T-helper 9 cell (primary cell): ENCODE results near the gene JAKMIP2.
"Not testable (repeated sequence)": the region's sequence is repeated elsewhere in the genome, so short reads cannot be mapped to it uniquely, and the experiment has no call there.

Source experiments
- DNase-seq: peaks from one replicate; pipeline ENCODE4 v3.0.0-alpha.2; 2020

JAKMIP2 gene

DNA sequence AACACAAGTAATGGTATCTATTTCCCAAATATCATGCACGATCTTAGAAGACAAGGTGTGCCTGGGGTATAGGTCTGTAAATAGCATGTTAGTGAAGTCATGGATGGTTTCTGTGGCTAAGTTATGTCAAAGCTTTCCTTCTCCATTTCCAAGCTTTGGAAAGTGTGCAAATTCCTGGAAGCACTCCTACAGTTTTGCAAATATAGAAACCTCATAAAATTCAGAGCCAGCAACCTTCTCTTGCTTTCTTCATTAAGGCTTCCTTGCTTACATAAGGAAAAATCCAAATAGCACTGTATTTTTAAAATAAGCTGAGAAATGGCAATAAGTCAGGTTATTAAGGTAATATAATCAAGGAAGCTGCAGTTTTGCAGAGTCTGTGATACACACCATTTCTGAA, 138.1 kb downstream of the JAKMIP2 start:
- DNase-seq: no peak

GRCh38 chr5:147643142-147643541, 139.4 kb downstream of the JAKMIP2 start:
- DNase-seq: no peak

- no peak for DNase-seq
These were observed 139.9 kb downstream of the JAKMIP2 start for GRCh38 chr5:147642666-147643065.

DNA sequence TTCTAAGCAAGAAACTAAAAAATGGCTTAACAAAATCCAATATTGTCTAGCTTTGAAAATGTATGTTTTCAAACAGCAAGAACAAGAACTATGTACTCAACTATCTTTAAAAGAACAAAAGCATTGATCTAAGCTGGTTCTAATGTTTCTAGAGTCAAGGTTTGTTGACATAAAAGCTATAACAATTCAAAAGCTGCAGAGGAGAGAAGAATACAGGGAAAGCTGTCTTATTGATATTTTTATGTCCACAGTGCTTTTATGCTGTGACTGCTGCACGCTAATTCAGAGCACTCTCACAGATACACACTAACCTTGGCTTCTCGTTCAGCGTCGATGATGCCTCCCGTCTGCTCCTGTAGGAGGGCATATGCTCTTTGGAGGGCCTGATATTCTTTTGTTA, 143.2 kb downstream of the JAKMIP2 start:
- no peak for DNase-seq

- DNase-seq: no peak
These were observed 145.9 kb downstream of the JAKMIP2 start for GRCh38 chr5:147636729-147636984.

GRCh38 chr5:147635882-147636728, 146.4 kb downstream of the JAKMIP2 start:
- DNase-seq: no peak

- DNase-seq: not testable (repeated sequence)
These were observed 147.1 kb downstream of the JAKMIP2 start for GRCh38 chr5:147635439-147635838.

DNA sequence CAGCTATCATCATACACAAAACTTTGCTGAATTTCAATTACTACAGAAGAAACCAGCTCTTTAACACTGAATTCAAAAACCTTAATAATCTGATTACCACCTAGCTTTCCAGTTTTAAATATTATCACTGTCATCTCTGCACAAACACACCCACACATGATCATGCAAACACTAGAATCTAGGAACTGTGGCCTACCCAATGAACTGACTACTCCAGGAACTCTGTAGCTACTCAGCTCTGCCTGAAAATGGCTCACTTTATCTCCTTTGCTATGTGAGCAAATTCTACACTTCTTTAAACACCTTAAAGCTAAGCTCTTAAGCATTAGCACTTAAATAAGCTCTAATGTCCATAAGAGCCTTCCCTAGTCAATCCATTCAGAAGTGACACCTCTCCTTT, 149.4 kb downstream of the JAKMIP2 start:
- no peak for DNase-seq

GRCh38 chr5:147631428-147632003, 151.0 kb downstream of the JAKMIP2 start:
- no peak for DNase-seq

- DNase-seq: no peak
These were observed 153.3 kb downstream of the JAKMIP2 start for GRCh38 chr5:147629196-147629595.

DNA sequence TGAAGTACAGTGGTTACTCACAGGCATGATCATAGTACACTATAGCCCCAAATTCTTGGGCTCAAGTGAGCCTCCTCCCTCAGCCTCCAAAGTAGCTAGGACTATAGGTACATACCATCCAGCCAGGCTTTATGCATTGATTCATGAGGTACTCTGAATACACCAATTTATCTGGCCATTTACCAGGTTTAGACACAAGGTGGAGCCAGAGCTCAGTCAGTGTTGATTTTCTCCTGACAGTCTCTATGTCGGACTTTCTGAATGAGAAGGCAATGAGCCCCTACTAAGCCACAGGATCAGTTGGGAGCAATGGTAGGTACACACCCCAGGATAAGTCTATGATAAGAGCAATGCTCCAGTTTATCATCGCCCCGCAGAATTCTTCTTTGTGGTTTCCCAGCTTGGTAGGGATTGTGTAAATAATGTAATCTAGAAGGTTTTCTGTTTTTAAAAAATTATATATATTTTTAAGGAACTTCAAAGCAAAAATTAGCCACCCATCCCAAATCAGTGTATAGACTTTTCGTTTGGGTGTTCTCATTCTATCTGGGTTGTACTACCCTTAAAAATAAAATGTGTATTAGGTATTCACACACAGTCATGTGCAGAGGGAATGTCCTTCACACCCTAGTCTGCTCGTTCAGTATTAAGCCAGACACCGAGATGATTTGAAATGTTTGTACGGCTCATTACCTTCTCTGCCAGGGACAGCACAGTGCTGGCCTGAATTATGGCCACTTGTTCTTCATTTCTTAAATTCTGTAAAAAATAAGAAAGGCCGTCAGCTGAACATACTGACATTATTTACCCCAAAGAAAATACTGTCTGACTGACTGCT, 154.3 kb downstream of the JAKMIP2 start:
- peak; percentile 5 for DNase-seq

- DNase-seq: no peak
These were observed 156.1 kb downstream of the JAKMIP2 start for GRCh38 chr5:147626464-147626863.

DNA sequence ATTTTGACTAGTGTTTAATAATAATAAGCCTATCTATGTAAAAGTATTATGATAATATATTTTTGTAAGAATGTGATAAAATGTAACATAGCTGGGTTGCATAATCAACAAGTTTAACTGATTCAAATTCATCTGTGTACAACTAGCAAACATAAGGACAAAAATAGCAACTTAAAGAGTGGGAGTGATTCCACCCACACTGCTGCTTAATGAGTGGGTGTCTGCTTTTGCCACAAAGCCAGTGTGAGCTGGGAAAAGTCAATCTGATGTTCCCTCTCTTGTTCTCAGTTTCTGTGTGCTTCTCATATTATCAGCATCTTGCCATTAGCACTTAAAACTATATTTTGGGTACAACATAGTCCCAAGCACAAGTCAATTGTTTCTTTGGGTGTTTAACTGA, 161.5 kb downstream of the JAKMIP2 start:
- no peak for DNase-seq

DNA sequence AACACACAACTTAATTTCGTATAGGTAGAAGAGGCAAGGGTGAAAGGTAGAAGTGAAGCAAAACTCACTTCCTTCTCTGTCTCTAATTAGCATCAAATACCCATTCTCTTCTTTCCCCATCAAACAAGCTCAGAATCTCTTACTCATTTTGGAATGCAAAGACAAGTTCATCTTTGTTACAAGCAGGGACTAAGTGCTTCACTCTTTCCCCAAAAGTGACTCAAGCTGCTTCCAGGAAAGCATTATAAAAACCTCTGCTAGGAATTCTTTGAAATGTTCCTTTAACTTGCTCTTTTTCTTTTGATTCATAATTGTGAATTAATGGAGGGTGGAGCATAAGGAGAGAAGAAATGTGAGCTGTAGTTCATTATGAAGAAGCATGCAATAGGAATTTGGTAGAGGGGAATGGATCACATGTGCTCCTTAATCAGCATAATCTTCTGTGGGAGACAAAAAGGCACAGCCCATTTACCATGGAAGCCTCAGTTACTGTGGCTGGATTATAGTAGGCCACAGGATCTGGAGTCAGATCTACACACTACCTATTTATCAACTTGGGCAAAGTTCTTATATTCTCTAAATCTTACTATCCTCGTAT, 163.1 kb downstream of the JAKMIP2 start:
- no peak for DNase-seq

- no peak for DNase-seq
These were observed 164.7 kb downstream of the JAKMIP2 start for GRCh38 chr5:147617711-147618350.

DNA sequence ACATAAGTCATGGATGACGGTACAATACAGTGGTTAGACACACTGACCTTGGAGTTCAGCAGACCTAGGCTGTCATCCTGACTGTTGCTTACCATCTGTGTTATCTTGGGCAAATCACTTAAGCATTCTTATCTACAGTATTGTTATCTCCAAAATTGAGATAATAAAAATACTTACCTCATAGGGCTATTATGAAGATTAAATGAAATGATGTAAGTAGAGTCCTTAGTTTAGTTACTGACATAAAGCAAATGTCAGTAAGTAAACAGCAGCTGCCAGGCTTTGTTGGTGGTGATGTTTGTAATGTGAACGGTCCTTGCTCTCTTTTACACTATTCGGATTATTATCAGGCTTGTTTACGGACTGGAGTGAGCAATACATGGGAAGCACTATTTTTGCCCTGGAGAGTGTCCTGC, 165.3 kb downstream of the JAKMIP2 start:
- DNase-seq: no peak

- no peak for DNase-seq
These were observed 166.1 kb downstream of the JAKMIP2 start for GRCh38 chr5:147616421-147616820.

DNA sequence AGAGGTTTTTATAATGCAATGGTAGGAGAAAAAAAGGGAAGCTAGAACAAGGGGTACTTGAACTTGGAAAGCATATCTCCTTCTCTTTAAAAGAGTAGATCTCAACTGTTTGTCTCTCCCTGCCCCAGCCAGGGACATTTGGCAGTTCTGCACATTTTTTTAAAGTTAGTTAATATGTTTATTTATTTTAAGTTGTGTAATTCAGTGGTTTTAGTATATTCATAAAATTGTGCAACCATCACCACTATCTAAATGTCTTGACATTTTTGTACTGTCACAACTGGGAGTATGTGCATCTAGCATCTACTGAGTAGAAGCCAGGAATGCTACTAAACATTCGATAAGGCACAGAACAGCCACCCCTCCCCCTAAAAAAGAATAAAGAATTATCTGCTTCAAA, 169.2 kb downstream of the JAKMIP2 start:
- no peak for DNase-seq

DNA sequence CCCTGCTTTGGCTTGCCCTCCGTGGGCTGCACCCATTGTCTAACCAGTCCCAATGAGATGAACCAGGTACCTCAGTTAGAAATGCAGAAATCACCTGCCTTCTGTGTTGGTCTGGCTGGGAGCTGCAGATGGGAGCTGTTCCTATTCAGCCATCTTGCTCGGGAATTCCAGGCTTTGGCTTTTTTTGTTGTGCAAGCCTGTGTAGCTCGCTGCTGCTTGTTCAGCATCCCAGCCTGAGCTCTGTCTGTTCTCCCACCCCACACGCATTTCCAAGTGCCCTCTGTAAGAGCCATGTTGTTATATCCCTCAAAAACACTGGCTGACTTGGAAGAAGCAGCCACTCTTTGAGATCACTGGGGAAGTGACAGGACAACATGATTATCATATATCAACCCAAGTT, 171.0 kb downstream of the JAKMIP2 start:
- DNase-seq: no peak

DNA sequence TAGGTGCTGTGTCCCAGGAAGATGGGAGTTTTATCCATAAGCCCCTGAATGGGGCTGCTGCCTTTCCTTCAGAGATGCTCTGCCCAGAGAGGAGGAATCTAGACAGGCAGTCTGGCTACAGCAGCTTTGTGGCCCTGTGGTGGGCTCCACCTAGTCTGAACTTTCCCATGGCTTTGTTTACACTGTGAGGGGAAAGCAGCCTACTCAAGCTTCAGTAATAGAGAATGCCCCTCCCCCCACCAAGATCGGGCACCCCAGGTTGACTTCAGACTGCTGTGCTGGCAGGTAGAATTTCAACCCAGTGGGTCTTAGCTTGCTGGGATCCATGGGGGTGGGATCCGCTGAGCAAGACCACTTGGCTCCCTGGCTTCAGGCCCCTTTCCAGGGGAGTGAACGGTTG, 171.7 kb downstream of the JAKMIP2 start:
- no peak for DNase-seq

GRCh38 chr5:147601652-147602051, 180.9 kb downstream of the JAKMIP2 start:
- DNase-seq: no peak

- no peak for DNase-seq
These were observed 191.4 kb downstream of the JAKMIP2 start for GRCh38 chr5:147591120-147591519.

GRCh38 chr5:147590096-147590495, 192.4 kb downstream of the JAKMIP2 start:
- no peak for DNase-seq
